ENCODE measurements around the gene PCBP3.

Gene PCBP3

DNA sequence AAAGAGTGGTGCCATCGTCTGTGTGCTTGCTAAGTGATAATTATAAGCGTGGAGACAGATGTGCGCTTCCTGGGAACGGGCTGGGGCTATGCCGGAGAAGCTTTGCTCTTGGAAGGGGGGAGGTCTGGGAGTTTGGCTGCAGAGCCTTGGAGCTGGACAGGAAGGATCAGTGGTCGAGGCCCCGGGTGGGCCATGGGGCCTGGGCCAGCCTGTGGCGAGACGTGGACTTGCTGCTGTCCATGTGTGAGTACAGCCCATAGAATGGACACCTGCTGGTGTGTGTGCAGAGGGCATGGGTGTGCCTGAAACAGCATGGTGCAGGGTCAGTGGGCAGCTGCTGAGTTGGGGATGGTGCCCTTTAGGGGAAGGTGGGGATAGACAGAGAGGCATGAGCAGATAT, 121.3 kb downstream of the PCBP3 start:
- Histone ChIP-seq H3K9me3 (ENCODE audit: insufficient read depth, low read length, severe bottlenecking) (no peaks in the 10 kb centered on the region), H4K20me1 (ENCODE audit: insufficient read depth, low read length) (no peaks in the 10 kb centered on the region; the same call in 1 of the 2 replicates), H3K4me1 (ENCODE audit: insufficient read depth, low read length) (no peaks in the 10 kb centered on the region), H2AFZ (ENCODE audit: low read depth, low read length) (no peak overlapping the region), H3K4me3 (ENCODE audit: low read depth in 1 of 2, low read length in 2 of 2) (no peak overlapping the region), H3K9ac (ENCODE audit: low read depth, low read length) (no peak overlapping the region), H3K27ac (ENCODE audit: low read length) (no peak overlapping the region), H3K27me3 (ENCODE audit: insufficient read depth, low read length, poor library complexity) (no peaks in the 10 kb centered on the region), H3K79me2 (ENCODE audit: insufficient read depth, low read length) (no peaks in the 10 kb centered on the region), H3K4me2 (ENCODE audit: insufficient read depth, low read length) (no peak overlapping the region), H3K36me3 (ENCODE audit: insufficient read depth, low read length) (no peaks in the 10 kb centered on the region)
- ATAC-seq (ENCODE audit: insufficient read depth, low read depth), result no peak
- TF ChIP-seq, protein P1, sequence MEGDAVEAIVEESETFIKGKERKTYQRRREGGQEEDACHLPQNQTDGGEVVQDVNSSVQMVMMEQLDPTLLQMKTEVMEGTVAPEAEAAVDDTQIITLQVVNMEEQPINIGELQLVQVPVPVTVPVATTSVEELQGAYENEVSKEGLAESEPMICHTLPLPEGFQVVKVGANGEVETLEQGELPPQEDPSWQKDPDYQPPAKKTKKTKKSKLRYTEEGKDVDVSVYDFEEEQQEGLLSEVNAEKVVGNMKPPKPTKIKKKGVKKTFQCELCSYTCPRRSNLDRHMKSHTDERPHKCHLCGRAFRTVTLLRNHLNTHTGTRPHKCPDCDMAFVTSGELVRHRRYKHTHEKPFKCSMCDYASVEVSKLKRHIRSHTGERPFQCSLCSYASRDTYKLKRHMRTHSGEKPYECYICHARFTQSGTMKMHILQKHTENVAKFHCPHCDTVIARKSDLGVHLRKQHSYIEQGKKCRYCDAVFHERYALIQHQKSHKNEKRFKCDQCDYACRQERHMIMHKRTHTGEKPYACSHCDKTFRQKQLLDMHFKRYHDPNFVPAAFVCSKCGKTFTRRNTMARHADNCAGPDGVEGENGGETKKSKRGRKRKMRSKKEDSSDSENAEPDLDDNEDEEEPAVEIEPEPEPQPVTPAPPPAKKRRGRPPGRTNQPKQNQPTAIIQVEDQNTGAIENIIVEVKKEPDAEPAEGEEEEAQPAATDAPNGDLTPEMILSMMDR (IDR thresholded peaks at IDR 0.05; ENCODE audit: borderline replicate concordance, extremely low read depth, low read length, poor library complexity, severe bottlenecking), result no peak
- no peak for TF ChIP-seq EZH2 (IDR thresholded peaks at IDR 0.05; ENCODE audit: borderline replicate concordance, low read depth, low read length, severe bottlenecking)
- DNase-seq, result no peak

DNA sequence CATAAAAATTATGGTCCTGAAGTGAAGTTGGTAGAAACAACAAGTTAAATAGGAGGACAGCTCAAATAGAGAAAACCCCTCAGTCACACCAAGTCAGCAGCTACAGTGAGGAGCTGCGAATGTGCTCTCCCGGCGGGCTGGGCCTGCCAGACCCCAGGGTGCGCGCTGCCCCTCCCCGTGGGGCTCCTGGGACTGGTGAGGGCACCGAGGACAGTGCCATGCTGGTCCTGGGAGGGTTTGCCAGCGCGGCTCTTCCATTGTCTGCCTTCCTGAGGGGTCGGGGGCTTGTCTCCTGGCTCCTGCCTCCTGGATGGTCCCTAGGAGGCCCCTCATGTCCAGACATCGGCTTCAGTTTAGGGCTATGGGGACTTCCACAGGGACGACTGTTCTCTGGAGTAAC, 121.8 kb downstream of the PCBP3 start:
- Histone ChIP-seq H3K9me3 (ENCODE audit: insufficient read depth, low read length, severe bottlenecking) (no peaks in the 10 kb centered on the region), H3K27ac (ENCODE audit: low read length) (no peak overlapping the region), H3K4me1 (ENCODE audit: insufficient read depth, low read length) (no peaks in the 10 kb centered on the region), H2AFZ (ENCODE audit: low read depth, low read length) (no peak overlapping the region), H3K79me2 (ENCODE audit: insufficient read depth, low read length) (no peaks in the 10 kb centered on the region), H3K4me3 (ENCODE audit: low read depth in 1 of 2, low read length in 2 of 2) (no peak overlapping the region), H3K36me3 (ENCODE audit: insufficient read depth, low read length) (no peaks in the 10 kb centered on the region), H3K27me3 (ENCODE audit: insufficient read depth, low read length, poor library complexity) (no peaks in the 10 kb centered on the region), H3K4me2 (ENCODE audit: insufficient read depth, low read length) (no peak overlapping the region), H4K20me1 (ENCODE audit: insufficient read depth, low read length) (no peaks in the 10 kb centered on the region; the same call in 1 of the 2 replicates), H3K9ac (ENCODE audit: low read depth, low read length) (no peak overlapping the region)
- TF ChIP-seq EZH2 (IDR thresholded peaks at IDR 0.05; ENCODE audit: borderline replicate concordance, low read depth, low read length, severe bottlenecking), result no peak
- TF ChIP-seq, protein P1 (IDR thresholded peaks at IDR 0.05; ENCODE audit: borderline replicate concordance, extremely low read depth, low read length, poor library complexity, severe bottlenecking), result no peak
- DNase-seq (no peak), ATAC-seq (ENCODE audit: insufficient read depth, low read depth) (no peak)

DNA sequence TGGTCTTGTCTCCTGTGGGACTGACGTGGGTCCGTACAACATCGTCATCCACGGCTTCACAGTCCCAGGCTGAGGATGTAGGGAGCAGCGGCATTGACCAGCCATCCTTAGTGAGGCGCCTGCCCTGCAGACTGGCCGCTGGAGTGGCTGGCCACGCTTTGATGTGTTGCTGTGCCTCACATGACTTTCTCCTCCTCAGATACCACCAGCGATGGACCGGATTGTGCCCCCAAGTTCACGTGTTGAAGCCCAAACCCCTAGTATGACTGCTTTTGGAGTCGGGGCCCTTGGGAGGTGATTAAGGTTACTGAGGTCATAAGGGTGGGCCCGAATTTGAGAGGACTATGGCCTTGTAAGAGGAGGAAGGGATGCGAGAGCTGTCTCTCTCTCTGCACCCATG, 122.5 kb downstream of the PCBP3 start:
- Histone ChIP-seq H3K27me3 (ENCODE audit: insufficient read depth, low read length, poor library complexity) (no peaks in the 10 kb centered on the region), H3K4me1 (ENCODE audit: insufficient read depth, low read length) (no peaks in the 10 kb centered on the region), H4K20me1 (ENCODE audit: insufficient read depth, low read length) (no peaks in the 10 kb centered on the region; the same call in 1 of the 2 replicates), H3K9me3 (ENCODE audit: insufficient read depth, low read length, severe bottlenecking) (no peaks in the 10 kb centered on the region), H3K36me3 (ENCODE audit: insufficient read depth, low read length) (no peaks in the 10 kb centered on the region), H3K4me3 (ENCODE audit: low read depth in 1 of 2, low read length in 2 of 2) (no peak overlapping the region), H3K27ac (ENCODE audit: low read length) (no peak overlapping the region), H3K9ac (ENCODE audit: low read depth, low read length) (no peak overlapping the region), H3K79me2 (ENCODE audit: insufficient read depth, low read length) (no peaks in the 10 kb centered on the region), H3K4me2 (ENCODE audit: insufficient read depth, low read length) (no peak overlapping the region), H2AFZ (ENCODE audit: low read depth, low read length) (no peak overlapping the region)
- no peak for TF ChIP-seq EZH2 (IDR thresholded peaks at IDR 0.05; ENCODE audit: borderline replicate concordance, low read depth, low read length, severe bottlenecking)
- TF ChIP-seq, protein P1 (IDR thresholded peaks at IDR 0.05; ENCODE audit: borderline replicate concordance, extremely low read depth, low read length, poor library complexity, severe bottlenecking), result no peak
- DNase-seq, result no peak
- no peak for ATAC-seq (ENCODE audit: insufficient read depth, low read depth)

DNA sequence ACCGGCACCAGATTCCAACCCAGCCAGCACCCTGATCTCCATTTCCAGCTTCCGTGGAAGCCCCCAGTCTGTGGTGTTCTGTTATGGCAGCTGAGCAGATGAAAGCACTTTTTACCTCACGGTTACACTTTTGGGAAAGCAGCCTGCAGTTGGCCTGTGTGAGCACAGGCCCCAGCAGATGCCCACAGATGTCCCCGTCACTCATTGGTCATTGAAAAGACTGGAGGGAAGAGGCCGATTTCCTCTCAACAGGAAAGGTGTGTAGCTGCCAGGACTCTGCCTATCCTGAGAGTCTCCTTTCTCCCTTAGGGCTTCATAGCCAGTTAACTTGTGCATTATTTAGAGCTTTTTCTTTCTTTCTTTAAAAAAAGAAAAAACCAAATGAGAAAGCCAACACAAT, 123.0 kb downstream of the PCBP3 start:
- H3K27ac ChIP-seq (ENCODE audit: low read length), result no peak overlapping the region
- H3K9ac ChIP-seq (ENCODE audit: low read depth, low read length), result no peak overlapping the region
- H3K9me3 ChIP-seq (ENCODE audit: insufficient read depth, low read length, severe bottlenecking), result no peaks in the 10 kb centered on the region
- H3K79me2 ChIP-seq (ENCODE audit: insufficient read depth, low read length), result no peaks in the 10 kb centered on the region
- H4K20me1 ChIP-seq (ENCODE audit: insufficient read depth, low read length), result no peaks in the 10 kb centered on the region; the same call in 1 of the 2 replicates
- ATAC-seq (ENCODE audit: insufficient read depth, low read depth) (no peak), DNase-seq (no peak)
- H3K4me3 ChIP-seq (ENCODE audit: low read depth in 1 of 2, low read length in 2 of 2), result no peak overlapping the region
- no peak overlapping the region for H2AFZ ChIP-seq (ENCODE audit: low read depth, low read length)
- no peaks in the 10 kb centered on the region for H3K4me1 ChIP-seq (ENCODE audit: insufficient read depth, low read length)
- H3K36me3 ChIP-seq (ENCODE audit: insufficient read depth, low read length), result no peaks in the 10 kb centered on the region
- no peaks in the 10 kb centered on the region for H3K27me3 ChIP-seq (ENCODE audit: insufficient read depth, low read length, poor library complexity)
- H3K4me2 ChIP-seq (ENCODE audit: insufficient read depth, low read length), result no peak overlapping the region
- TF ChIP-seq, protein P1 (IDR thresholded peaks at IDR 0.05; ENCODE audit: borderline replicate concordance, extremely low read depth, low read length, poor library complexity, severe bottlenecking), result no peak
- TF ChIP-seq EZH2 (IDR thresholded peaks at IDR 0.05; ENCODE audit: borderline replicate concordance, low read depth, low read length, severe bottlenecking), result no peak
